Measurements from ENCODE around the gene RTTN.

The RTTN gene

GRCh38 chr18:70232261-70232660 lies 26.8 kb upstream of the RTTN start:
- Histone ChIP-seq H3K27ac (ENCODE audit: low read depth, low read length) (no peak overlapping the region), H3K9ac (ENCODE audit: low read length) (no peak overlapping the region)

GRCh38 chr18:70229639-70230038 lies 24.2 kb upstream of the RTTN start:
- Histone ChIP-seq H3K9ac (ENCODE audit: low read length) (no peak overlapping the region), H3K4me1 (ENCODE audit: control insufficient read depth, insufficient read depth, low read length) (peaks cover 4% of the 10 kb centered on the region; the same call in 1 of the 2 replicates), H3K4me3 (ENCODE audit: low read depth, low read length) (no peak overlapping the region), H3K9me3 (ENCODE audit: control insufficient read depth, insufficient read depth, low read depth, low read length) (peaks cover 15% of the 10 kb centered on the region), H3K27ac (ENCODE audit: low read depth, low read length) (no peak overlapping the region), H3K36me3 (ENCODE audit: control insufficient read depth, insufficient read depth, low read length) (no peaks in the 10 kb centered on the region), H3K27me3 (ENCODE audit: control insufficient read depth, insufficient read depth, low read length) (no peaks in the 10 kb centered on the region)

More at GRCh38 chr18:70232261-70232660, 26.8 kb upstream of the RTTN start:
- no peaks in the 10 kb centered on the region for H3K27me3 ChIP-seq (ENCODE audit: control insufficient read depth, insufficient read depth, low read length)
- H3K9me3 ChIP-seq (ENCODE audit: control insufficient read depth, insufficient read depth, low read depth, low read length): peaks cover 11% of the 10 kb centered on the region
- H3K4me3 ChIP-seq (ENCODE audit: low read depth, low read length): no peak overlapping the region
- H3K36me3 ChIP-seq (ENCODE audit: control insufficient read depth, insufficient read depth, low read length): no peaks in the 10 kb centered on the region
- peaks cover 9% of the 10 kb centered on the region; the same call in 1 of the 2 replicates for H3K4me1 ChIP-seq (ENCODE audit: control insufficient read depth, insufficient read depth, low read length)

GRCh38 chr18:70228536-70228935 lies 23.0 kb upstream of the RTTN start:
- Histone ChIP-seq H3K36me3 (ENCODE audit: control insufficient read depth, insufficient read depth, low read length) (no peaks in the 10 kb centered on the region), H3K9ac (ENCODE audit: low read length) (no peak overlapping the region), H3K4me3 (ENCODE audit: low read depth, low read length) (no peak overlapping the region), H3K9me3 (ENCODE audit: control insufficient read depth, insufficient read depth, low read depth, low read length) (peaks cover 15% of the 10 kb centered on the region), H3K27ac (ENCODE audit: low read depth, low read length) (no peak overlapping the region), H3K27me3 (ENCODE audit: control insufficient read depth, insufficient read depth, low read length) (no peaks in the 10 kb centered on the region), H3K4me1 (ENCODE audit: control insufficient read depth, insufficient read depth, low read length) (no peaks in the 10 kb centered on the region)

- Histone ChIP-seq H3K9ac (ENCODE audit: low read length) (no peak overlapping the region), H3K9me3 (ENCODE audit: control insufficient read depth, insufficient read depth, low read depth, low read length) (peaks cover 15% of the 10 kb centered on the region)
Measured at GRCh38 chr18:70227438-70227837, 22.0 kb upstream of the RTTN start.

GRCh38 chr18:70221915-70222278 lies 16.4 kb upstream of the RTTN start:
- no peaks in the 10 kb centered on the region for H3K36me3 ChIP-seq (ENCODE audit: control insufficient read depth, insufficient read depth, low read length)
- H3K4me3 ChIP-seq (ENCODE audit: low read depth, low read length): no peak overlapping the region
- peaks cover 8% of the 10 kb centered on the region; the same call in 1 of the 2 replicates for H3K27me3 ChIP-seq (ENCODE audit: control insufficient read depth, insufficient read depth, low read length)
- H3K9me3 ChIP-seq (ENCODE audit: control insufficient read depth, insufficient read depth, low read depth, low read length): peaks cover under 1% of the 10 kb centered on the region
- no peak overlapping the region for H3K27ac ChIP-seq (ENCODE audit: low read depth, low read length)
- H3K4me1 ChIP-seq (ENCODE audit: control insufficient read depth, insufficient read depth, low read length): peaks cover 8% of the 10 kb centered on the region
- H3K9ac ChIP-seq (ENCODE audit: low read length): no peak overlapping the region

More at GRCh38 chr18:70227438-70227837, 22.0 kb upstream of the RTTN start:
- no peak overlapping the region for H3K27ac ChIP-seq (ENCODE audit: low read depth, low read length)
- no peak overlapping the region for H3K4me3 ChIP-seq (ENCODE audit: low read depth, low read length)
- H3K36me3 ChIP-seq (ENCODE audit: control insufficient read depth, insufficient read depth, low read length): no peaks in the 10 kb centered on the region
- H3K27me3 ChIP-seq (ENCODE audit: control insufficient read depth, insufficient read depth, low read length): no peaks in the 10 kb centered on the region
- no peaks in the 10 kb centered on the region for H3K4me1 ChIP-seq (ENCODE audit: control insufficient read depth, insufficient read depth, low read length)

- no peak overlapping the region for H3K27ac ChIP-seq (ENCODE audit: low read depth, low read length)
- no peak overlapping the region for H3K9ac ChIP-seq (ENCODE audit: low read length)
- H3K4me3 ChIP-seq (ENCODE audit: low read depth, low read length): peak overlapping the region; percentile 39
- H3K9me3 ChIP-seq (ENCODE audit: control insufficient read depth, insufficient read depth, low read depth, low read length): no peaks in the 10 kb centered on the region
- peaks cover 8% of the 10 kb centered on the region for H3K4me1 ChIP-seq (ENCODE audit: control insufficient read depth, insufficient read depth, low read length)
- H3K36me3 ChIP-seq (ENCODE audit: control insufficient read depth, insufficient read depth, low read length): no peaks in the 10 kb centered on the region
- H3K27me3 ChIP-seq (ENCODE audit: control insufficient read depth, insufficient read depth, low read length): peaks cover 8% of the 10 kb centered on the region; the same call in 1 of the 2 replicates
Measured at GRCh38 chr18:70221156-70221914, 15.8 kb upstream of the RTTN start.

GRCh38 chr18:70220628-70221027 lies 15.1 kb upstream of the RTTN start:
- Histone ChIP-seq H3K27ac (ENCODE audit: low read depth, low read length) (no peak overlapping the region), H3K36me3 (ENCODE audit: control insufficient read depth, insufficient read depth, low read length) (no peaks in the 10 kb centered on the region), H3K4me1 (ENCODE audit: control insufficient read depth, insufficient read depth, low read length) (peaks cover 8% of the 10 kb centered on the region), H3K9ac (ENCODE audit: low read length) (no peak overlapping the region), H3K9me3 (ENCODE audit: control insufficient read depth, insufficient read depth, low read depth, low read length) (no peaks in the 10 kb centered on the region), H3K27me3 (ENCODE audit: control insufficient read depth, insufficient read depth, low read length) (peaks cover 8% of the 10 kb centered on the region; the same call in 1 of the 2 replicates), H3K4me3 (ENCODE audit: low read depth, low read length) (peak overlapping the region; percentile 39; the same call in 1 of the 2 replicates)

GRCh38 chr18:70219688-70220087 lies 14.2 kb upstream of the RTTN start:
- H3K4me3 ChIP-seq (ENCODE audit: low read depth, low read length): no peak overlapping the region
- H3K4me1 ChIP-seq (ENCODE audit: control insufficient read depth, insufficient read depth, low read length): peaks cover 8% of the 10 kb centered on the region
- no peaks in the 10 kb centered on the region for H3K36me3 ChIP-seq (ENCODE audit: control insufficient read depth, insufficient read depth, low read length)
- H3K9me3 ChIP-seq (ENCODE audit: control insufficient read depth, insufficient read depth, low read depth, low read length): no peaks in the 10 kb centered on the region
- H3K27ac ChIP-seq (ENCODE audit: low read depth, low read length): no peak overlapping the region
- H3K9ac ChIP-seq (ENCODE audit: low read length): no peak overlapping the region
- peaks cover 8% of the 10 kb centered on the region; the same call in 1 of the 2 replicates for H3K27me3 ChIP-seq (ENCODE audit: control insufficient read depth, insufficient read depth, low read length)

- Histone ChIP-seq H3K4me1 (ENCODE audit: control insufficient read depth, insufficient read depth, low read length) (peaks cover 8% of the 10 kb centered on the region), H3K9me3 (ENCODE audit: control insufficient read depth, insufficient read depth, low read depth, low read length) (no peaks in the 10 kb centered on the region), H3K27me3 (ENCODE audit: control insufficient read depth, insufficient read depth, low read length) (peaks cover 8% of the 10 kb centered on the region; the same call in 1 of the 2 replicates), H3K9ac (ENCODE audit: low read length) (no peak overlapping the region), H3K27ac (ENCODE audit: low read depth, low read length) (no peak overlapping the region), H3K36me3 (ENCODE audit: control insufficient read depth, insufficient read depth, low read length) (no peaks in the 10 kb centered on the region), H3K4me3 (ENCODE audit: low read depth, low read length) (no peak overlapping the region)
Measured at GRCh38 chr18:70216788-70217187, 11.3 kb upstream of the RTTN start.

GRCh38 chr18:70207181-70207580 lies 1.7 kb upstream of the RTTN start:
- Histone ChIP-seq H3K9ac (ENCODE audit: low read length) (no peak overlapping the region), H3K4me1 (ENCODE audit: control insufficient read depth, insufficient read depth, low read length) (peaks cover 6% of the 10 kb centered on the region; the same call in 1 of the 2 replicates), H3K9me3 (ENCODE audit: control insufficient read depth, insufficient read depth, low read depth, low read length) (no peaks in the 10 kb centered on the region), H3K27ac (ENCODE audit: low read depth, low read length) (no peak overlapping the region), H3K27me3 (ENCODE audit: control insufficient read depth, insufficient read depth, low read length) (0 out of 2 replicates have a peak, but pooled peaks cover 7% of the 10 kb centered on the region), H3K36me3 (ENCODE audit: control insufficient read depth, insufficient read depth, low read length) (peaks cover 6% of the 10 kb centered on the region; the same call in 1 of the 2 replicates), H3K4me3 (ENCODE audit: low read depth, low read length) (no peak overlapping the region)

GRCh38 chr18:70200286-70200685 lies 5.2 kb downstream of the RTTN start:
- Histone ChIP-seq H3K4me1 (ENCODE audit: control insufficient read depth, insufficient read depth, low read length) (peaks cover 6% of the 10 kb centered on the region; the same call in 1 of the 2 replicates), H3K4me3 (ENCODE audit: low read depth, low read length) (no peak overlapping the region), H3K27me3 (ENCODE audit: control insufficient read depth, insufficient read depth, low read length) (no peaks in the 10 kb centered on the region), H3K27ac (ENCODE audit: low read depth, low read length) (no peak overlapping the region), H3K9me3 (ENCODE audit: control insufficient read depth, insufficient read depth, low read depth, low read length) (no peaks in the 10 kb centered on the region), H3K9ac (ENCODE audit: low read length) (no peak overlapping the region), H3K36me3 (ENCODE audit: control insufficient read depth, insufficient read depth, low read length) (peaks cover 67% of the 10 kb centered on the region)
